K562 (cell line): Measurements from ENCODE around the gene HBEGF. TPM values are rescaled to one million over a fixed set of nuclear protein-coding genes. Genes with fewer than 3 reads are reported as not detected.

Experiments
- ATAC-seq: fragments of 200-7000 bp; cut with Tn5 transposase; 3 replicates; pipeline ENCODE4 v1.9.1; 2020; ENCODE audit warnings: moderate library complexity
- BruUV-seq: library from RNA; stranded (reverse); fragments of 400-500 nt; replicated peaks from 2 replicates; lab custom pipeline; 2021; lab: Mats Ljungman, UMichigan
- CTCF ChIA-PET: fragments of 300-600 bp; formaldehyde crosslinking; extraction: SDS; loops from one replicate; lab custom pipeline; 2021; ENCODE audit warnings: low intra/inter-chr PET ratio; lab: Yijun Ruan, JAX
- POLR2A ChIA-PET: fragments of 300-600, 350-650 bp; sonication (Branson Sonifier 250); formaldehyde crosslinking; extraction: SDS; loops from one replicate; lab custom pipeline; 2021; ENCODE audit warnings: antibody characterized with exemption, inconsistent platforms; lab: Yijun Ruan, JAX
- DNase-seq, 4 experiments: peaks; one replicate each; pipeline versions ENCODE4 v3.0.0 to v3.0.0-alpha.2; 2011 to 2018; ENCODE audit warnings: low spot score in 3 of 4, mixed read lengths in 3 of 4; ENCODE audit errors: extremely low read depth in 1 of 4
- FAIRE-seq: peaks from 2 replicates; lab custom pipeline; 2011; peaks lifted over from hg19 to GRCh38; lab: Jason Lieb, UNC
- H2AFZ ChIP-seq: 2 replicates; pipeline ENCODE4 v1.6.0; 2011; ENCODE audit warnings: low read depth, low read length, control low read depth, inconsistent platforms
- H3K27ac ChIP-seq: fragments of 200-600 bp; 3 replicates; pipeline ENCODE4 v1.8.0; 2011; ENCODE audit warnings: low read depth, mild to moderate bottlenecking, control low read depth, inconsistent platforms, low read length, moderate library complexity, mixed read lengths; ENCODE audit errors: extremely low read depth
- H3K27me3 ChIP-seq, 2 experiments: fragments of 300-600 bp in 1 of 2; 2 replicates in 1 of 2; 3 replicates in 1 of 2; pipeline versions ENCODE4 v1.6.0 to v1.8.0; 2011; ENCODE audit warnings: inconsistent platforms in 2 of 2, low read length in 2 of 2, mild to moderate bottlenecking in 1 of 2, mixed read lengths in 1 of 2, moderate library complexity in 1 of 2; ENCODE audit not compliant: control insufficient read depth in 2 of 2, insufficient read depth in 2 of 2
- H3K36me3 ChIP-seq: fragments of 300-600 bp; 3 replicates; pipeline ENCODE4 v1.8.0; 2011; ENCODE audit warnings: mild to moderate bottlenecking, low read length, inconsistent platforms; ENCODE audit not compliant: control insufficient read depth, insufficient read depth
- H3K4me1 ChIP-seq, 2 experiments: fragments of 200-600 bp in 1 of 2; replicated peaks in 1 of 2; 2 replicates in 1 of 2; 3 replicates in 1 of 2; pipeline versions ENCODE4 v1.5.1 to v1.8.0; 2011; ENCODE audit warnings: inconsistent platforms in 2 of 2, low read length in 2 of 2, mild to moderate bottlenecking in 1 of 2, mixed read lengths in 1 of 2, moderate library complexity in 1 of 2; ENCODE audit not compliant: control insufficient read depth in 2 of 2, insufficient read depth in 2 of 2
- H3K4me2 ChIP-seq: 2 replicates; pipeline ENCODE4 v1.6.1; 2011; ENCODE audit warnings: low read length, control low read depth, inconsistent platforms, mixed read lengths; ENCODE audit not compliant: insufficient read depth
- H3K4me3 ChIP-seq: fragments of 200-600 bp; sonication (generic), shearing (Covaris generic); 2 replicates; pipeline ENCODE4 v1.5.1; 2016; ENCODE audit warnings: control low read depth, inconsistent platforms
- H3K79me2 ChIP-seq: fragments of 200-600 bp; 3 replicates; pipeline ENCODE4 v1.8.0; 2011; ENCODE audit warnings: low read length, inconsistent platforms; ENCODE audit not compliant: control insufficient read depth, insufficient read depth
- H3K9ac ChIP-seq, 2 experiments: 2 replicates each; pipeline versions ENCODE4 v1.6.0 to v1.6.1; 2011; ENCODE audit warnings: low read depth in 2 of 2, low read length in 2 of 2, control low read depth in 1 of 2, inconsistent platforms in 1 of 2, mild to moderate bottlenecking in 1 of 2, mixed read lengths in 1 of 2; ENCODE audit not compliant: insufficient read depth in 1 of 2
- H3K9me1 ChIP-seq: one replicate; pipeline ENCODE4 v1.6.0; 2011; ENCODE audit warnings: inconsistent platforms, mild to moderate bottlenecking, low read length, moderate library complexity; ENCODE audit not compliant: control insufficient read depth, insufficient read depth
- H3K9me3 ChIP-seq: replicated peaks from 2 replicates; pipeline ENCODE4 v1.5.1; 2011; ENCODE audit warnings: low read depth, low read length, inconsistent platforms; ENCODE audit not compliant: control insufficient read depth, insufficient read depth
- H4K20me1 ChIP-seq: replicated peaks from 2 replicates; pipeline ENCODE4 v1.6.1; 2011; ENCODE audit warnings: low read length, inconsistent platforms, mixed read lengths; ENCODE audit not compliant: control insufficient read depth, insufficient read depth
- CBX2 ChIP-seq: fragments of 200-600 bp; sonication (generic); IDR thresholded peaks from one replicate; pipeline ENCODE4 v1.6.1; 2012; ENCODE audit warnings: mild to moderate bottlenecking, low read length, inconsistent platforms; ENCODE audit not compliant: insufficient read depth, poor library complexity, severe bottlenecking
- DMBX1 ChIP-seq: fragments of 250-450 bp; sonication (Bioruptor Pico); IDR thresholded peaks from 2 replicates; pipeline ENCODE4 v1.8.0; 2022; ENCODE audit warnings: inconsistent platforms, mild to moderate bottlenecking, moderate library complexity, borderline replicate concordance
- HMG20B ChIP-seq: fragments of 250-450 bp; sonication (Bioruptor Pico); IDR thresholded peaks from 2 replicates; pipeline ENCODE4 v1.5.0; 2021; ENCODE audit warnings: mild to moderate bottlenecking
- RNF2 ChIP-seq: sonication (generic); IDR thresholded peaks from 2 replicates; pipeline ENCODE4 v1.6.1; 2016
- TCF7L2 ChIP-seq: fragments of 150-350 bp; IDR thresholded peaks from 2 replicates; pipeline ENCODE4 v1.6.1; 2016; ENCODE audit warnings: low read depth, mild to moderate bottlenecking, low read length, moderate library complexity
- WGBS: fragments of 100-300 bp; shearing (Covaris generic); methylation state at CpG from one replicate; pipeline ENCODE4 v1.1.6; 2016; ENCODE audit warnings: low coverage, mixed read lengths; ENCODE audit not compliant: insufficient coverage; ENCODE audit errors: missing lambda C conversion rate; 5-methylcytosine and 5-hydroxymethylcytosine counted together
- in situ Hi-C: fragments of 300-500 bp; cut with MboI; formaldehyde crosslinking; loops from 4 replicates; pipeline ENCODE4 v1.15.0; 2018; ENCODE audit warnings: inconsistent platforms, mixed read lengths
- intact Hi-C: fragments of 100-400 bp; cut with micrococcal nuclease; formaldehyde crosslinking; loops from 2 replicates; pipeline ENCODE4 v1.14.2; 2022
- polyA plus RNA-seq, 8 experiments: library from polyadenylated mRNA; depleted of rRNA in 4 of 8; stranded (reverse) in 5 of 8; unstranded in 3 of 8; fragments of >200 nt; fragmentation: Nextera tagmentation in 2 of 8; fragmentation: Illumina TruSeq in 1 of 8; extraction: Ambion mirVana in 2 of 8; extraction: Trizol in 1 of 8; gene quantifications; 2 replicates each; pipeline versions ENCODE4 v1.2.1 to v1.2.3, GENCODE V29; 2011 to 2014; ENCODE audit warnings: inconsistent platforms in 1 of 8, missing spikeins in 1 of 8
- total RNA-seq, 7 experiments: library from RNA; depleted of rRNA in 6 of 7; stranded (reverse); fragments of >200 nt in 6 of 7; fragmentation: Illumina TruSeq in 2 of 7; extraction: Trizol in 2 of 7; gene quantifications; 2 replicates each; pipeline versions ENCODE4 v1.2.1 to v1.2.3, GENCODE V29; 2011 to 2021; ENCODE audit warnings: low replicate concordance in 1 of 7
- TF ChIP-seq, protein P1 (sequence below), 2 experiments: fragments of 450-650 bp; IDR thresholded peaks; 2 replicates each; pipeline ENCODE4 v1.6.1; 2016

The HBEGF gene
- total and polyA plus RNA-seq, 9 of the 15 experiments (the other 6 are each of a cell fraction or from before 2014, with no cell fraction given): 0.11 to 1.1 (median 0.60) TPM

DNA sequence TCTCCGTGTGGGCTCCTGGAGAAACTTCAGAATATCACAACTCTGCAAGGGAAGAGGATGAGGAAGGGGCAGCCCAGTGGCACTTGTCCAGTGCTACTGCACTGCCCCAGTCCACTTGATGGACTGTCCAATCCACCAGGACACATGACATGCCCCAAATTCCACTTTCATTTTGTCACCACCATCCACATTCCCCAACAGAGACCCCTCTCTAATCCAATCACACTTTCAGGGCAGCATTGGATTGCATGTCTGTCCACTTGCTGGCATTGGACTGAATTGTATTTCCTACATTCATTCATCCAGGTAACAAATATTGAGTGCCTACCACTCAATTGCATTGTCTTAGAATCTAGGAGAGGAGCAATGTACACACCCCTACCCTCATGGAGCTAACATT, 14.8 kb downstream of the HBEGF start (continued):
- TF ChIP-seq, protein P1, sequence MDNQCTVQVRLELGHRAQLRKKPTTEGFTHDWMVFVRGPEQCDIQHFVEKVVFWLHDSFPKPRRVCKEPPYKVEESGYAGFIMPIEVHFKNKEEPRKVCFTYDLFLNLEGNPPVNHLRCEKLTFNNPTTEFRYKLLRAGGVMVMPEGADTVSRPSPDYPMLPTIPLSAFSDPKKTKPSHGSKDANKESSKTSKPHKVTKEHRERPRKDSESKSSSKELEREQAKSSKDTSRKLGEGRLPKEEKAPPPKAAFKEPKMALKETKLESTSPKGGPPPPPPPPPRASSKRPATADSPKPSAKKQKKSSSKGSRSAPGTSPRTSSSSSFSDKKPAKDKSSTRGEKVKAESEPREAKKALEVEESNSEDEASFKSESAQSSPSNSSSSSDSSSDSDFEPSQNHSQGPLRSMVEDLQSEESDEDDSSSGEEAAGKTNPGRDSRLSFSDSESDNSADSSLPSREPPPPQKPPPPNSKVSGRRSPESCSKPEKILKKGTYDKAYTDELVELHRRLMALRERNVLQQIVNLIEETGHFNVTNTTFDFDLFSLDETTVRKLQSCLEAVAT (IDR thresholded peaks at IDR 0.05): no peak
- TF ChIP-seq HMG20B (CRISPR knock-in tag) (no peak), TCF7L2 (no peak), RNF2 (no peak), CBX2 (no peak)

DNA sequence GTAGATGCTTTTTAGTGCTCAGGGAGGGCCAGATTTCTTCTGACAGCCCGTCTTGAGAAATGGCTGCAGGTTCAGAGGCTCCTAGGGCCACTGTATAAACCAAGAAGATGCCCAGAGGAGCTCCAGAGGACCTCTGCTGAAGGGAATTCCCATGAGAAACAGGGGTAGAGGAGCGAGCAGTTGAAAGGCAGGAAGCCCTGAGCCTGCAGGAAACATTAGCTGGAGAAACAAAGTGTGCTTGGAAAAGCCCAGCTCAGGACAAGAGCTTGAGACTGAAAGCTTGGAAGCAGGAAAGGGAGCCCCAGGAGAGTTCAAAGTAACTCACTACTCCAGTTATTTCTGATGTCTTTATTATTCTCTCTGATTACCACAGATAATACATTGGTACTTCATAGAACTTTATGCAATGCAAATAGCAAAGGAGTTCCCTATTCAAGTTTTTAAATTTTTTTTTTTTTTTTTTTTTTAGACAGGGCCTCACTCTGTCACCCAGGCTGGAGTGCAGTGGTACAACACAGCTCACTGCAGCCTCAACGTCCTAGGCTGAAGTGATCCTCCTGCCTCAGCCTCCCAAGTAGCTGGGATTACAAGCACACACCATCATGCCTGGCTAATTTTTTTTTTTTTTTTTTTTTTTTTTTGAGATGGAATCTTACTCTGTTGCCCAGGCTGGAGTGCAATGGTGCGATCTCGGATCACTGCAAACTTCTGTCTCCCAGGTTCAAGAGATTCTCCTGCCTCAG, 16.5 kb downstream of the HBEGF start:
- ChIA-PET POLR2A (interaction anchor here (0.6 to 1.6 kb wide), 6 partner anchors 11 to 381 kb away, joined by 3 to 4 read pairs (median 3); no protein-coding TSS in a partner anchor), CTCF (no interaction called here)
- peaks cover 0 to 4% of the 10 kb centered on the region in 2 experiments; a peak in 2 of 5 replicates for H3K27me3 ChIP-seq
- H4K20me1 ChIP-seq: no peaks in the 10 kb centered on the region
- H3K36me3 ChIP-seq: no peaks in the 10 kb centered on the region
- no peak overlapping the region for H3K4me3 ChIP-seq
- FAIRE-seq: no peak
- intact Hi-C loops: no loop called here
- 9% methylated on average over 5 of the region's 5 CpGs for WGBS
- H3K27ac ChIP-seq: no peak overlapping the region
- no peak overlapping the region for H3K4me2 ChIP-seq
- TF ChIP-seq DMBX1 (CRISPR knock-in tag): no peak
- DNase-seq: no peak
- no peaks in the 10 kb centered on the region for H3K9me3 ChIP-seq
- no peak for ATAC-seq
- in situ Hi-C loops: no loop called here
- no peaks in the 10 kb centered on the region for H3K9me1 ChIP-seq
- no TSS peak for BruUV-seq
- H3K4me1 ChIP-seq: no peaks in the 10 kb centered on the region
- H3K9ac ChIP-seq: no peak overlapping the region
- H2AFZ ChIP-seq: no peak overlapping the region
- no peaks in the 10 kb centered on the region for H3K79me2 ChIP-seq
